ENCODE results near the gene CA9. TPM values are rescaled to one million over a fixed set of nuclear protein-coding genes. Genes with fewer than 3 reads are reported as not detected.

The CA9 gene
- total and polyA plus RNA-seq, 4 donors, result 0.88 to 2.4 (median 1.3) TPM

DNA sequence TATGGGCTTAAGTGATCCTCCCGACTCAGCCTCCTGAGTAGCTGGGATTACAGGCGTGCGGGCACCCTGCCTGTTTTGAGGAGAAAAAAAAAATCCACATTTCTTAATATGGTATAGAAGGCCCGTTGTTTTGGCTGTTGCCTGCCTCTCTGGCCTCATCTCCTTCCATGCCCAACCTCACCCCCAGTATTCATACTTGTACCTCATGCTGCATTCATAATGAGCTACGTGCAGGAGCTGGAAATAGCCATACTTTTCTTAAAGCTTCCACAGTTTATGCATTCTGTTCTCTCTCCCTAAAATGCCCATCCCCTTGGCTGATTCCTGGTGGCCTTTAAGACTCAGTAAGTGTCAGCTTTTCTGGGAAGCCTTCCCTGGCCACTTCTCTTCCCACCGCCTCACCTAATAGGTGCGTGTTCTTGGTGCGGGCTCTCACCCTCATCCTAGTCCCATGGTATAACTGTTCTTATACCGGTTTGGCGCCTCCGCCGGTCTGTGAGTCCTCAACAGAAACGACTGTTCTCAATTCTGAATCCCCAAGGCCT lies 18.1 kb downstream of the CA9 start:
- Histone ChIP-seq H3K4me3 (no peak overlapping the region), H3K36me3 (ENCODE audit: control insufficient read depth in 4 of 4, insufficient read depth in 4 of 4, low read length in 4 of 4) (peaks cover 0 to 2% (median 2%) of the 10 kb centered on the region in 4 donors), H3K27me3 (ENCODE audit: control insufficient read depth in 3 of 3, insufficient read depth in 3 of 3, low read length in 2 of 3) (no peaks in the 10 kb centered on the region), H3K9ac (ENCODE audit: insufficient read depth in 1 of 2, low read length in 2 of 2) (no peak overlapping the region), H3K27ac (ENCODE audit: low read depth in 1 of 2, low read length in 1 of 2) (peak overlapping the region; percentile 44 to 91), H3K4me1 (ENCODE audit: control insufficient read depth in 5 of 5, insufficient read depth in 5 of 5, low read length in 5 of 5) (peaks cover 6 to 25% (median 11%) of the 10 kb centered on the region in 5 donors), H3K9me3 (ENCODE audit: control insufficient read depth in 4 of 4, insufficient read depth in 3 of 4, low read length in 3 of 4) (no peaks in the 10 kb centered on the region)
- TF ChIP-seq, protein P1, sequence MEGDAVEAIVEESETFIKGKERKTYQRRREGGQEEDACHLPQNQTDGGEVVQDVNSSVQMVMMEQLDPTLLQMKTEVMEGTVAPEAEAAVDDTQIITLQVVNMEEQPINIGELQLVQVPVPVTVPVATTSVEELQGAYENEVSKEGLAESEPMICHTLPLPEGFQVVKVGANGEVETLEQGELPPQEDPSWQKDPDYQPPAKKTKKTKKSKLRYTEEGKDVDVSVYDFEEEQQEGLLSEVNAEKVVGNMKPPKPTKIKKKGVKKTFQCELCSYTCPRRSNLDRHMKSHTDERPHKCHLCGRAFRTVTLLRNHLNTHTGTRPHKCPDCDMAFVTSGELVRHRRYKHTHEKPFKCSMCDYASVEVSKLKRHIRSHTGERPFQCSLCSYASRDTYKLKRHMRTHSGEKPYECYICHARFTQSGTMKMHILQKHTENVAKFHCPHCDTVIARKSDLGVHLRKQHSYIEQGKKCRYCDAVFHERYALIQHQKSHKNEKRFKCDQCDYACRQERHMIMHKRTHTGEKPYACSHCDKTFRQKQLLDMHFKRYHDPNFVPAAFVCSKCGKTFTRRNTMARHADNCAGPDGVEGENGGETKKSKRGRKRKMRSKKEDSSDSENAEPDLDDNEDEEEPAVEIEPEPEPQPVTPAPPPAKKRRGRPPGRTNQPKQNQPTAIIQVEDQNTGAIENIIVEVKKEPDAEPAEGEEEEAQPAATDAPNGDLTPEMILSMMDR (IDR thresholded peaks at IDR 0.05; ENCODE audit: control extremely low read depth, extremely low read depth), result no peak
- no peak for DNase-seq
- no peak for ATAC-seq (ENCODE audit: insufficient read depth, low FRiP score)
- WGBS, 2 donors, result 81 to 86% methylated on average over 13 of the region's 13 CpGs

DNA sequence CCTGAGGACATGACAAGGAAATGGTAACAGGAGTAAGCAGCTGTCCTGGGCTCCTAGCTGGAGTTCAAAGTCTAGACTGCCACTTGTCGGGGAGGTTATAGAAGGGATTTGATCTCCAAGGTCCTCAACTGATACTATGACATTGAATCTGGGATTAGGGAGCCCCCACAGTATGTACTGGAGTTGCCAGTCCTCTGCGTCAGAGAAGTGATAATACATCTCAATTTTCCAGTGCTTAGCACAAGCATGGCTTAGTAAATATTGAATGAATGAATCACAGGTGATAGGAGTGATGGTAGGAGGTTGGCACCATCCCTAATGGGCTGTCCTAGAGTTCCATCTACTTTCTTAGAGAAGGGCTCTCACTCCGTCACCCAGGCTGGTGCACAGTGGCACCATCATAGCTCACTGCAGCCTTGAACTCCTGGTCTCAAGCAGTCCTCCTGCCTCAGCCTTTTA lies 22.2 kb downstream of the CA9 start:
- H3K27ac ChIP-seq (ENCODE audit: low read depth in 1 of 2, low read length in 1 of 2), result peak overlapping the region in 1 of 2 donors; percentile 58
- 89% methylated on average over 3 of the region's 3 CpGs for WGBS, 2 donors

DNA sequence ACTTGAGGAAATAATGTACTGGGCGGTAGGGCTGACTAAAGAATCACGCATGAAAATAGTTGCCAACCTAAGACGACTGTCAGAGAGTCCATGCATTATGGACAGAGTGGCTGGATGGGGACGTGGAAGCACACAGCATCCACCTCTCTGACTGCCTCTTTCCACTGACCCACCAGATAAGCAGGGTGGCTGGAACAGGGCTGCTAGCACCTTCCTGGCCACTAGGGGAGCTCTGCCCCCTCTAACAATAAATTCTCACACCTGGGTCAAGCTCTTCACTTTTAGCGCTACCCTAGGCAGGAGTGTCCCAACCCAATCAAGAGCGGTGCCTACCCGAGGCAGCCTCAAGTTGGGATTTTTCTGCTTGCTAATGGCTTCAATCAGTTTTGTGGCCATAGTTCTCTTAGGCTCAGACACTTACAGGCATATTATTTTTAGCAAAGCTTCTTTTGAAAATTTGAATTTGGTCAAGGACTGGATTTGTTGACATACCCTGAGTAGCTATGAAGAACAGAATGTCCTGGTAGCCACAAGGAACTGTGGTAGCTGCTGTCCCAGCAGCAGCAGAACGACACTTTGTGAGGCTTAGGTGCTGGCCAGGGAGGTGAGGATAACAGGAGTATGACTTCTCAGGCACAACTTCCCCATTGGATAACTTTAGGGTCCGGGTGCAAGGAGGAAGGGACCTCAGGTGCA lies 22.9 kb downstream of the CA9 start:
- ATAC-seq (ENCODE audit: insufficient read depth, low FRiP score) (peak; percentile 32), DNase-seq (peak; percentile 39 to 56 (median 45))
- Histone ChIP-seq H3K9ac (ENCODE audit: insufficient read depth in 1 of 2, low read length in 2 of 2) (no peak overlapping the region), H3K4me3 (no peak overlapping the region), H3K27me3 (ENCODE audit: control insufficient read depth in 3 of 3, insufficient read depth in 3 of 3, low read length in 2 of 3) (no peaks in the 10 kb centered on the region), H3K27ac (ENCODE audit: low read depth in 1 of 2, low read length in 1 of 2) (peak overlapping the region in 1 of 2 donors; percentile 58), H3K36me3 (ENCODE audit: control insufficient read depth in 4 of 4, insufficient read depth in 4 of 4, low read length in 4 of 4) (peaks cover 31 to 48% (median 44%) of the 10 kb centered on the region in 4 donors), H3K4me1 (ENCODE audit: control insufficient read depth in 5 of 5, insufficient read depth in 5 of 5, low read length in 5 of 5) (peaks cover 0 to 2% (median 0%) of the 10 kb centered on the region in 5 donors), H3K9me3 (ENCODE audit: control insufficient read depth in 4 of 4, insufficient read depth in 3 of 4, low read length in 3 of 4) (no peaks in the 10 kb centered on the region)
- WGBS, 2 donors, result 37 to 45% methylated on average over 9 of the region's 9 CpGs
- TF ChIP-seq, protein P1 (IDR thresholded peaks at IDR 0.05; ENCODE audit: control extremely low read depth, extremely low read depth), result peak; percentile 74

More for the DNA sequence above, 22.2 kb downstream of the CA9 start:
- Histone ChIP-seq H3K9ac (ENCODE audit: insufficient read depth in 1 of 2, low read length in 2 of 2) (no peak overlapping the region), H3K9me3 (ENCODE audit: control insufficient read depth in 4 of 4, insufficient read depth in 3 of 4, low read length in 3 of 4) (no peaks in the 10 kb centered on the region), H3K4me3 (no peak overlapping the region), H3K36me3 (ENCODE audit: control insufficient read depth in 4 of 4, insufficient read depth in 4 of 4, low read length in 4 of 4) (peaks cover 29 to 42% (median 39%) of the 10 kb centered on the region in 4 donors), H3K4me1 (ENCODE audit: control insufficient read depth in 5 of 5, insufficient read depth in 5 of 5, low read length in 5 of 5) (peaks cover 0 to 5% (median 0%) of the 10 kb centered on the region in 5 donors), H3K27me3 (ENCODE audit: control insufficient read depth in 3 of 3, insufficient read depth in 3 of 3, low read length in 2 of 3) (no peaks in the 10 kb centered on the region)
- ATAC-seq (ENCODE audit: insufficient read depth, low FRiP score) (no peak), DNase-seq (no peak)
- TF ChIP-seq, protein P1 (IDR thresholded peaks at IDR 0.05; ENCODE audit: control extremely low read depth, extremely low read depth), result no peak
